ENCODE results near the gene RIPOR2.
A peak's percentile ranks its signal among the peaks of the same experiment; 100 is the strongest.
"Not testable (repeated sequence)": the region's sequence is repeated elsewhere in the genome, so short reads cannot be mapped to it uniquely, and the experiment has no call there.

RIPOR2 gene

DNA sequence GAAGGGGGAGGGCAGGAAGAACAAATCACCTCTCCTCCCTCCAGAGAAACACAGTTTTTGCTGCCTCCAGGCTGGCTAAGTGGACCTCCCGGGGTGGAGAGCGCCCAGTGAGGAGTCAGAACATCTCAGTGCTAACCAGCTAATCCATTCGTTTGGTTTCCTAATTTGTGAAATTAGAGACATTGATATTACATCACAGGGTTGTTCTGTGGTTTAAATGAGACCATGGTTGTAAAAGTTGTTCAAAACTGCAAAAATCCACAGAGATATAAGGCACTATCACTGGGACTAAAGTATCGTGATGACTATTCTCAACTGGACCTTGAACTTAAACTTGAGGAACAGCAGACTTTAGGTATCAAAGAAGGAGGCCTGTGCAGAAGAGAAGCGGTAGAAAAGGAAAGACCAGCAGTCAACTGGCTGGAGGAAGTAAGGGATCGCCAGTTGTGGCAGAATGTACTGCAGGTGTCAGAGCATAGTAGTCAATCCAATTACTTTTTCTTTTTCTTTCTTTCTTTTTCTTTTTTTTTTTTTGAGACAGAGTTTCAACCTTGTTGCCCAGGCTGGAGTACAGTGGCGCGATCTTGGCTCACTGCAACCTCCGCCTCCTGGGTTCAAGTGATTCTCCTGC lies 33.9 kb downstream of the RIPOR2 start:
- DNase-seq = no peak

DNA sequence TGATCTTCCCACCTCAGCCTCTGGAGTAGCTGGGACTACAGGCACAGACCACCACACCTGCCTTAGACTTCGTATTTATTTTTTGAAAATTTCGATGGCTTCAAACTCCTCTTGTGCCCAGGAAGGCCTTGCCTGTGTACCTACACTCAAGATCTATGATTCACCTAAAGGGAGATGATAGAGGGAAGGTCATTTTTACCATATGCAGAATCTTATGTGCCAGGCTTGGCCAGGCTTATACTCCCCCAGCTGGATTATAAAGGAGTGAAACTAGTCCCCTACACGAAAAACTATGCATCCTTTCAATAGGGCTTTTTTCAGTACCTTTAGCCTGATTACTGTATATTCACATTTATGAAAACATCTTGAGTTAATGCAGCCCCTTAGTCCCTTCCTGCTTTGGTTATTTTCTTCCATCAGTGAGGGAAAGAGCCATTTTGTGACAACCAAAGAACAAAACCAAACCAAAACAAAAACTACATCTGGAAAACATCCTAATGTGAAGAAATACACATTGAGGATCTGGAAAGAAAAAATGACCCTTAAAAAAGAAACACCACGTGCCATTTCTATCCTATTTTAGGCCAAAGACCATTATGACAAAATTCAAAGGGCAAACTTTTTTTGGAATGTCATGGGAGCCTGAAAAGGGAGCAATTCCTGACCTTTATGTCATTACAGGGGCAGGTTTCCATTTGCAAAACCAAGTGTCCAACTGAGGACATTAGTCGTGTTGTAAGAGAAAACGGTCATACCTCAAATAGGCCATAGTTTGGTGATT lies 34.7 kb downstream of the RIPOR2 start:
- no peak for DNase-seq

DNA sequence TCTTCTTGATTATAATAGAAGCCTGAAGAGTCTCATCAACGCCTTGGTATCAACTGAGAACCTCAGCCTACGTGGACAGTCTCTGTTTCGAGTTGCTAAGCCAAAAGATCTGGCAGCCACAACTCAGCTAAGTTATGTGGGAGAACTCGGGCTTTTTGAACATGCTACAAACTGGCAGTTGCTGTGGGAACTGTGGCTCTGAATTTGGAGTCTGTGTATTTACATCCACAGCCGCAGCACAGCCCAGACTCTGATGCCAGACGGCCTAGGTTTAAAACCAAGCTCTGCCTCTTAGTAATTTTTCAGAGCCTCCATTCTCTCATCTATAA lies 35.8 kb downstream of the RIPOR2 start:
- DNase-seq = peak; percentile 39

DNA sequence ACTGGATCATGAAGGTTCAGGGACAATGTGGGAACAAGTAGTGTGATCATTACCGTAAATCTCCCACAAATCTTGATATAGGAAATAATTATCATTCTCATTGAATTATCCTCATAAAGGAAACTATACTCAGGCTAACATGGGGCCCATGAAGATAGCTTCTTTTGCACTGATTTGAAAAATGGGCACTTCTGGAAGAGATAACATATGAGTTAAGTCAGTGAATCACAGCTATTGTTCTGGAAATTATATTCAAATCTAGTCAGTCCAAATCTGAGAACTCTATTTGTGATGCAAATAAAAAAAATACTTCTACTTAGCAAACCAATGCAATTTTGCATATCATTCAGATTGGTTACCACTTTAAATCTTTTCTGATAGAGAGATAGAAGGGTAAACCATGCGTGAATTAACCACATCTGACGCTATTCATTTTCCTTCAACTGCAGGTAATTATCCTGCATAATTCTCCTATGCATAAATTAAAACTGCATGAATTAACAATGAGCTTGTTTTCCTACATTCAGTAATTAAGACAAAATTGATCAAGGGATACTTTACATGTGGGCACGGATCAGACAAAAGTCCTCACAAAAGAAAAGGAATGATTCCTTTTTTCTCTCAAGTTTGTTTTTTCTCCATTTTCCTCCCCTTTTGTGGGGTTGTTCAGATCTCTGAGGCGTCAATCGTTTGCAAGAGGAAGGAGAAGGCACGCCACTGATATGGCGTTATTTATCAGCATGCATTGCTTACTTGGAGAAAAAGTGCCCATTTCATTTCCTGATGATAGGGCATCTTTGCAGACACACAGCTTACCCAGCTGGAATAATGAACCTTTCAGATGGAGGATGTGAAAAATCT lies 36.4 kb downstream of the RIPOR2 start:
- no peak for DNase-seq

DNA sequence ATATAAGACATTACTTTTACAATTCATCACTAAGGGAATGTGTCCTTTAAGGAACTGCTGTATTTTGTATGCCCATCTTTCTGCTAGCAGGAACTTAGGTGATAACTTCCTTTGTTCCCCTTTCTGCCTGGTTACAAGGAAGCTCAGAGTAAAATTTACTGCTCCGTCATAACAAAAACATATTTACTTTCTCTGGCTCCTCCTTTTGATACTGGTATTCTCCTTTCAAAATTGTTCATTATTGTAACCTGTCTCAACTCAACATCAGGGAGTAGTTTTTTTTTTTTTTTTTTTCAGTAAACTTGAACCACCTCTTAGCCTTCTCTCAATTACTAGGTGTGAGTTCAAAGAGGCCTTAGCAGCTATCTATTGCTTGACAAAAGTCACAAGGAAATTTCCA lies 37.1 kb downstream of the RIPOR2 start:
- DNase-seq = no peak

DNA sequence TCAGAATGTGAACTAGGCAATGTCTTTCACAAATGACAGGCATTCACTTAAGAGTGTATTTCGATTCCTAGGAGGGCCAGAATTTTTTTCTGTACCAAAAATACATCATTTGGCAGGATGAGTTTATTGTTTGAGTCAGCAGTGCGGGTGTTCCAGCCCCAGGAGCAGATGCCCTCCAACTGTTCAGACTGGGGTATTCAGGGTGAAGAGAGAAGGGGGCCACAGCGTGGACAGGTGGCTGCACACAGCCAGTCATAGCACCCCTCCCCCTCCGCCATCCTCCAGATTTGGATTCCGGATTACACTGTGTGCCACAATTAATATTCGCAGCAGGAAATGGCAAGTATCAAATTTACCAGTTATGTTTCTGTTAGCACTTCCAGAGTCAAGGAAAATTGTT lies 38.6 kb downstream of the RIPOR2 start:
- no peak for DNase-seq

DNA sequence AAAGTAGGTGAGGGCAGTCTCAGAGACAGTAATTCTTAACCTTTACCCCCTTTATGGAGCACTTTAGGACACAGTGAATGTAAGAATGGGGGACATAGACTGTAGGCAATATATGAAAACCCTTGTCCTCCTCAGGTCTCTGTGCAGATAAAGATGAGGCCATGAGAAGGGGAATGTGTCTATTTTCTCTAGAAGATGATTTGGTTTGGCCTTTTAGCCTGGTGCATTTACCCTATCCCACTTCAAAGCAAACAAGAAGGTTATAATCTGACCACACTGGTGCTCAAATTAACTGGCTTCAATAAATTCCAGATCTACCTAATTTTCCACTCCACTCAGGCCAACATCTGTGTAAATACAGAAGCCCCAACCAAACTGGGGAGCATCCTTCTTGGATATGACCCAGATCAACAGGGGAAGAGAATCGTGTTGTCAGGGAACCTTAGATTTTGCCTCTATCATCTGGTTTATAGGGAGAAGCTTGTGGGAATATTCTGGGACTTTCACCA lies 42.4 kb downstream of the RIPOR2 start:
- no peak for DNase-seq

DNA sequence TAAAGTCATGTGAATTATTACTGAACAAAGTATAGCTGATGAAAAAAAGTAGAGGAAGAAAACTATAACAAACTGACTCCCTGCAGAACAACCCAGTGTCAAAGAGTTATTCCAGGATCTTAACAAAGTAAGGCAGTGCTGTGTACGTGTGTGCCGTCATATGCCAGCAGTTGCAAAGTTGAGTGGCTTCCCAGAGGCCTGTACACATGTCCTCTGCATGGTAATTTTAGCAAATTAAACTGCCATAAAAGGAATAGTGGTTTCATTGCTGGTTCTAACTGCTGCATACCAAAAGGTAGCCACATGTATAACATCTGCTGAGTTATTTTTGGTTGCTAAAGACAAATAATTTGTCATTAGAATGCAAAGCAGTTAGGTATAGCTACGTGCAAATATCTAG lies 44.8 kb downstream of the RIPOR2 start:
- DNase-seq = no peak

DNA sequence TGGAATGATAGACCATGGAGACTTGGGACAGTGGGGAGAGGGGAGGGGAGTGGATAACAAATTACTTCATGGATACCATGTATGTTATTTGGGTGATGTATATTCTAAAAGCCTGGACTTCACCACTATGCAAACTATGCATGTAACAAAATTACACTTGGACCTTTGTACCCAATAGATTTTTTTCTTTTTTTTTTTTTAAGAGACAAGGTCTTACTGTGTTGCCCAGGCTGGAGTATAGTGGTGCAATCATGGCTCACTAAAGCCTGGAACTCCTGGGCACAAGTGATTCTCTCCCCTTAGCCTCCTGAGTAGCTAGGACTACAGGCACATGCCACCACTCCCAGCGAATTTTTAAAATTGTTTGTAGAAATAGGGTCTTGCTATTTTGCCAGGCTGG lies 45.3 kb downstream of the RIPOR2 start:
- DNase-seq = no peak

DNA sequence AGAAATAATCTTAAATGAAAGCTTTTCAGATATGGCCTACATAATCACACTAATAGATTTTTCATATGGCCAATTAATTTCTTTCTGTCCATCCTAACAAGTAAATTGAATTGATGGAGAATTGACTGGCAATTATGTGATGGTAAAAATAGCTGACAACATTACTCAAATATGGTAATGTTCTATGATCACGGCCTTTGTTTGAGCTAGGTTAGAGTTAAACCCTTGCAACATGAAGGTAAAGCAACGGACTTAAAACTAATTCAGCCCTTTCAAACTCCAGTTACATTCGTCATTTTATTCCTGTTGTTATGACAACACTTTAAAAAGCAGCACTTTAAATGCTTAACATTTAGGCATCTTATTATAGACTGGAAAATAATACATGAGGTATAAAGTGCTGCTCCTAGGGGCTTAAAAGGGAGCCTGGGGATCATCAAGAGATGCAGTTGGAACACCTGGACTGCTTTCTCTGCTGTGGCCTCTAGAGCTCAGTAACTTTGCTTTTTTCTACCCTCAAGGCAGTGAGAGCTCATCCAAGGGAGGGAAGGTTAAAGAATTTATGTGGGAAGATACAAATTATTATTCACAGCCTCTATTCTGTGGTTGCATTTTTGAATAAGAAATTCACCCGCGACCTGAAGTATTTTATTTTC lies 46.9 kb downstream of the RIPOR2 start:
- DNase-seq = no peak

DNA sequence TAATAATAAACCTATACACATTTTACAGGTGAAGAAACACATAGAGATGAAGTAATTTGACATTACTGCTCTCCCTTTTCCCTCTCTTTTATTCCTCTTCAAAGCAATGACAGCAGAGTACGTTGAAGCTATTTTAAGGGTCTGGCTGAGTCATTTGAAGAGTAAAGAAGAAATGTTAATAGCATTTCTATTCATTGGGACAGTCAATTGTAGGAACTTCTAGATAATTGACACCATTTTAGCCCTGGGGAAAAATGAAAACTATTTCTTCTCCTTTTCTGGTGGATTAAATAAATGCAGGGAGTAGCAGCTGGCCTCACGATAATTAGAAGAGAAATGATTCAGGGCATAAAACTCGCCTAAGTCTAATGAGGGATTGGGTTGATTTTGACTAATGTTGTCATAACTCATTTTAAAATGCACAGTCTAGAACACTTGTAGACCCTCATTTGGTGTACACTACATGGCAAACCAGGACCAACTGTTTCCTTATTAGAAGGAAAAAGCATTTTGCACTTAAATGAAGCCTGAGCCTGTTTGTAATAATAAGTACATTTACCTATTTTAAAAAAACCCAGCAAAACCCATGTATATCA lies 48.1 kb downstream of the RIPOR2 start:
- DNase-seq = no peak

DNA sequence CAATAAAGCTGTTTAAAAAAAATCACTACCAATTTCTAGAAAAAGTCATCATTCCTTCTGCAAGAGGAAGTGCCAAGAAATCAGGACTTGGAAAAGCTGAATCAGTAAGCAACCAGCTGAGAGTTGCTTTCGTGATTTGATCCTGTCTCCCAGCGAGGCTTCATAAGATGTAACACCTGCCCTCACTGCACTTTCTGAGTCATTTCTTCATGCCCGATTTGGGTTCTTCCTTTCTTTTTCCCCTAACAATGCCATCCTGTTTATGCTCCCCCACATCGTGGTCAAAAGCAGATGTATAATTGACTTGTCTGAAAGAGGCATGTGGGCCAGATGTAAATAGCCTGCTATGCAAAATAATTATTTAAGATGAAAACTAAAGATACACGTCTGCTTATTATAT lies 52.1 kb downstream of the RIPOR2 start:
- DNase-seq = no peak

DNA sequence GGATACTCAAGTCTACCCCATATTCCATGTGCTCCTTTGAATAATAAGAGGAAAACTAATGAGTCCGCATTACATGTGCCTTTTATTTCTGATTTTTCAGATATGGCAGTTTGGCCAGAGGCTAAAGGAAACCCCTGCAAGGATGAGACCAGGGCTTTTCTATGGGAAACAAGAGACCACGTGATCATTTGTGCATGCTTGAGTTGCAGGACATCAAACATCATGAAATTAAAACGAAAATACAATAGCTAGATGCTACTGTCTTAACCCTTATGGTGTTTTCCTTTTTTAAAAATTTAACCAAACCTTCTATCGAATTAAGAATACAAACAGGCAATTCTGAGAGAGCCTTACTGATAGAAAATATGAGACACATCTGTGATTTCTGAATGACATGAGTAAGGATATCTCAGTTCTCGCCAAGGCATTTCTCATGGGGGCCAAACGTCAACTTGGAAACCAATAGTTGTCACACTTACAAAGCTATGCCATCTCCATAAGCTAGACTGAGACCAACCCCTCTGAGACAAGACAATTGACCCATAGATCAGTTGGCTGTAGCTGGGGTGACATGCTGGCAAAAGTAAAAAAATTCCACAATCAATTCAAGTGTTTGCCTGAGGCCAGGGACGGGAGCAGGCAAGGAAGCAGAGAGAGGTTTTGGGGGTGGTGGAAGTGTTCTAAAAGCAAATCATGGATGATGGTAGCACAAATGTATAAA lies 52.8 kb downstream of the RIPOR2 start:
- no peak for DNase-seq

DNA sequence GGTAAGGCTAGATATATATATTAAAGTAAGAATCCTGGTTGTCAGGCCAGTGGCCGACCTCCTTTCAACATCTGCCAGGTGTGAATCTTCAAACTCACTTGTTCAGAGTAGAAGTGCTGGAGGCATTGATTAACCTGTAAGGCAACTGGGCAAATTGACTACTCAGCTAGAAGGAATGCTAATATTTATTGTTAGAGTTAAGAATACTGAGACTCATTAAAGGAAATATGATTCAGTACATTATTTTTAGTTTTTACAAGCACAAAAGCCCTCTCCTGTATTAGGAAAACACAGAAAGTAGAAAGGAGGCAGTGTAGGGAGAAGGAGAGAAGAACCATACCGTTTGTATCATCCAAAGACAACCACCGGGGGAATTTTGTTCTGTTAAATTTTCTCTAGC lies 53.5 kb downstream of the RIPOR2 start:
- DNase-seq = no peak

DNA sequence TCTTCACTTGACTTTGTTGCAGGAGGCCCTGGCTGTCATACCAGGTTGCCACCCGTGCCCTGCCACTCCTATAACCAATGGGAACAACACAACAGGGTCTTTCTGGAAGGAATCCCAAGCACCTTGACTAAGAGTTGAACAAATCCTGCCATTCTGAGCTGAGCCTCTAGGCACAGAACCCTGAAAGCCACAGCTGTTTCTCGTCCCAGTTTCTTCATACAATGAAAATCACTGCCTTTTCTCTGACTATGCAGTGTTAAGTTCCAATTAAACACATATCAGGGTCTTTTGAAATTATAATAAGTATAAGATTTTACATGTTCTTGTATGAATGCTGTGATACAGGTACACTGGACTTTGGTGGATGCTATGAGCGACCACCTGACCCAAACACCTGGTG lies 54.4 kb downstream of the RIPOR2 start:
- DNase-seq = no peak

DNA sequence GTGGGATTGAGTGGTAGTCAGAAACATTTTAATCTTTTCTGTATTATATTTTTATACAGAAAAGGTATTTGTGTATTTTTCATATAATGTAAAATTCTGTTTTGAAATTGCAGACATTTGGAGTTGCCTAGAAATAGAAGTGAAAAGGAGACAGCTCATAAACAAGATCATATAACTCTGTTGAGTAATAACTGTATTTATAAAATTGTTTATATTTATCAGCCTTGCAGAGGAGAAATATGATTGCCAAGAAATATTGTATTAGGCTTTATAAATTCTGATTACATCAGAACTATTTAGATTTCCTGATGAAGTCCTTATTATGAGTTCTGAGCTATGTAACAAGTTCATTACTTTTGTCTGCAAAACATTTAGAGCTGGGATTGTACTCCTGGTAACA lies 55.3 kb downstream of the RIPOR2 start:
- DNase-seq = no peak

DNA sequence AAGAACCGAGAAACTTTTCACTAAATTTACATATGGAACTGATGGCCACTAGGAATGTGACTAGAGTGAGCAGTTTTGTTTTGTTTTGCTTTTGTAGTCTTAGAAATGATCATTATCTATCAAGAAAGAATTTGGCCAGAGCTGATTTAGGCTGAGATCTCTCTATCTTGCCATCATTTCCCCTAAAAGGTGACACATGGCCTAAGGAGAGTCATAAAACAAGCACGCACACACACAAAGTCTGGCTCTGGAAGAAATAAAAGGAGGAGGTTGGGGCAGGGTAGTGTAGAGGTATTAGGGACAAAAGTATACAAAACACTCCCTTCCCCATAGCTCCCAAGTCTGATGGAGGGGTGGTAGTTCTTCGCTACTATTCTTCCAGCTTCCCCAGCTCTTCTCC lies 56.4 kb downstream of the RIPOR2 start:
- DNase-seq = no peak

DNA sequence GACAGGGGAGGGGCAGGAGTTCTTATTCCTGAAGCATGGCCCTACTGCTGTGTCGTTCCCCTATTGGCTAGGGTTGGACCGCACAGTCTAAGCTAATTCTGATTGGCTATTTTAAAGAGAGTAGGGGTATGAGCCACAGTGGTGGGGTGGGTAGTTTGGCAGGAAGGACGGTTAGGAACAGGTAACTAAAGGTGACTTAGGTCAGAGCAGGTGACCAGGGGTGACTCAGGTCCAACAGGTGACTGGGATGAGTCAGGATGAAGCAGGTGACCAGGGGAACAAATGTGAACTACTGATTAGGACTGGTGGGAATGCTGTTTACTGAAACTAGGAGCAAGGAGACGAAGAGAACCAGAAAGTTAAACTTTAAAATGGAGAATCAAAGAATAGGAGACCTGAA lies 58.0 kb downstream of the RIPOR2 start:
- not testable (repeated sequence) for DNase-seq

DNA sequence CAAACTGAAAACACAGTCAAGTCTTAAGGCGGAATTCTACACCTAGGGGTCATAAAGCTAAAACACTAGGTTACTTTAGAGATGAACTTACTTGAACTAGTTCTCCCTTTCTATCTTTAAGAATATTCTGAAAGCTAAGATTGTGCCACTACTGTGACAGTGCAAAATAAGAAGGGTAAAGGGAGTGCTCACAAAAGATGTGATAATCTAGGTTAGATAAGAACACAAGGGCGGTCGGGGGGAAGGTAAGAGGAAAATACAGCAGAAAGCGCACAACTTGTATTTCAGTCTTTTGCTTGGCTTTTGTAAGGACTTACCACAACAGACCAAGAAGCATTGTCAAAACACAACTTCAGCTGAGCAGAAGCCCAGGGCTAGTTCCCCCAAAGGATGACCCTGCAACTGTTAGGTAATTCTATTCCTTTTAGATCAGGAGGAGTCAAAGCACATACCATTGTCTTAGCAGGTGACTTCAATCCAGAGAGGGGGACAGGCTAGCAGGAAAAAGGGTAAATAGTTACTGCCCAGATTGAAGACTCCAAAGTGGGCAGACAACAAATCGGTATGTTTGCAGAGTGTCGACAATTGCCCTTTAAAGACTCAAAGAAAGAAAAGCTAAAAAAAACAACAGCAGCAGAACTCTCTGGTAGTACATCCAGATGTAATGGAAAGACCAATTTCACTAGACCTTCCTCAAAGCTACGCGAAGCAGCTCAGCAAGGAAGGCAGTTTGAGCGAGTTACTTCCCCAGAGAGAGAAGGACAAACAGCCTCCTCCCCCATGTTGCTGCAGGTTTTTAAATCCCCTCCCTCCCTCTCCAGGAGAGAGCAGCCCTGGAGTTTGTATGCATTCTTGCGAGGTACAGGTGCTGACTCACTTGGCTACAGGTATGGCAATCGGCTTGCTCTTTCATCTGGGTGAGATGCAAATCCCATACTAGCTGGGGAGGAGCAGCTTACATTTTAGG lies 59.0 kb downstream of the RIPOR2 start:
- DNase-seq = no peak

DNA sequence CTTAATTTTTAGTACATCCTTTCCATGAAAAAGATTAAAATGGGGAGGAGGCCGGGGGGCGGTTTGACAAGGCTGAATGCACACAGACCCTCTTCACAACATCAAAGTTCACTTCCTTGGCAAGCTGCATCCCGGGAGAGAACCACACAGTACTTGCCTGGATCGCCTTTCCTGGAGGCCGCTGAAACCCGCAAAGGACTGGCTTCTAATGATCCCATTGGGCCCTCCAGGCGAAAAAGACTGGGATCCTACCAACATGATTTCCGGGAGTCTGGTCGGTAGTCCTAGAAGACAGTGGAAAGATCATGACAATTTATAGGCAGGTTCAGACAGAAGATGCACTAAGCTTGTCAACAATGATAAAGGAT lies 60.2 kb downstream of the RIPOR2 start:
- no peak for DNase-seq
